ENCODE data around the gene PTPRCAP.
A peak's percentile ranks its signal among the peaks of the same experiment; 100 is the strongest.

The PTPRCAP gene

GRCh38 chr11:67400251-67400941 is 37.1 kb downstream of the PTPRCAP start:
- Histone ChIP-seq H3K36me3 (ENCODE audit: control insufficient read depth, low read depth, low read length) (peaks cover 24% of the 10 kb centered on the region), H3K27ac (ENCODE audit: low read length) (no peak overlapping the region), H3K9me3 (ENCODE audit: control insufficient read depth, low read depth, low read length) (no peaks in the 10 kb centered on the region), H3K27me3 (ENCODE audit: control insufficient read depth, insufficient read depth, low read length) (no peaks in the 10 kb centered on the region), H3K4me3 (ENCODE audit: low read length) (peak overlapping the region; percentile 71), H3K9ac (ENCODE audit: low read length) (peak overlapping the region; percentile 67), H3K4me1 (ENCODE audit: control insufficient read depth, low read depth, low read length) (peaks cover 5% of the 10 kb centered on the region)

- Histone ChIP-seq H3K36me3 (ENCODE audit: control insufficient read depth, low read depth, low read length) (peaks cover 24% of the 10 kb centered on the region), H3K4me1 (ENCODE audit: control insufficient read depth, low read depth, low read length) (peaks cover 5% of the 10 kb centered on the region), H3K27me3 (ENCODE audit: control insufficient read depth, insufficient read depth, low read length) (no peaks in the 10 kb centered on the region), H3K9me3 (ENCODE audit: control insufficient read depth, low read depth, low read length) (no peaks in the 10 kb centered on the region), H3K9ac (ENCODE audit: low read length) (no peak overlapping the region), H3K27ac (ENCODE audit: low read length) (no peak overlapping the region), H3K4me3 (ENCODE audit: low read length) (no peak overlapping the region)
Observed at GRCh38 chr11:67398661-67399563, 38.6 kb downstream of the PTPRCAP start.

GRCh38 chr11:67397986-67398660 is 39.4 kb downstream of the PTPRCAP start:
- Histone ChIP-seq H3K36me3 (ENCODE audit: control insufficient read depth, low read depth, low read length) (peaks cover 24% of the 10 kb centered on the region), H3K9ac (ENCODE audit: low read length) (no peak overlapping the region), H3K4me1 (ENCODE audit: control insufficient read depth, low read depth, low read length) (peaks cover 5% of the 10 kb centered on the region), H3K4me3 (ENCODE audit: low read length) (no peak overlapping the region), H3K27ac (ENCODE audit: low read length) (no peak overlapping the region), H3K27me3 (ENCODE audit: control insufficient read depth, insufficient read depth, low read length) (no peaks in the 10 kb centered on the region), H3K9me3 (ENCODE audit: control insufficient read depth, low read depth, low read length) (no peaks in the 10 kb centered on the region)

GRCh38 chr11:67397536-67397935 is 39.9 kb downstream of the PTPRCAP start:
- peaks cover under 1% of the 10 kb centered on the region for H3K27me3 ChIP-seq (ENCODE audit: control insufficient read depth, insufficient read depth, low read length)
- no peak overlapping the region for H3K4me3 ChIP-seq (ENCODE audit: low read length)
- H3K9me3 ChIP-seq (ENCODE audit: control insufficient read depth, low read depth, low read length) = no peaks in the 10 kb centered on the region
- H3K4me1 ChIP-seq (ENCODE audit: control insufficient read depth, low read depth, low read length) = peaks cover 5% of the 10 kb centered on the region
- no peak overlapping the region for H3K27ac ChIP-seq (ENCODE audit: low read length)
- no peak overlapping the region for H3K9ac ChIP-seq (ENCODE audit: low read length)
- peaks cover 24% of the 10 kb centered on the region for H3K36me3 ChIP-seq (ENCODE audit: control insufficient read depth, low read depth, low read length)

GRCh38 chr11:67396587-67397389 is 40.7 kb downstream of the PTPRCAP start:
- Histone ChIP-seq H3K27me3 (ENCODE audit: control insufficient read depth, insufficient read depth, low read length) (peaks cover 5% of the 10 kb centered on the region), H3K4me1 (ENCODE audit: control insufficient read depth, low read depth, low read length) (no peaks in the 10 kb centered on the region), H3K27ac (ENCODE audit: low read length) (no peak overlapping the region), H3K36me3 (ENCODE audit: control insufficient read depth, low read depth, low read length) (peaks cover 24% of the 10 kb centered on the region), H3K4me3 (ENCODE audit: low read length) (no peak overlapping the region), H3K9me3 (ENCODE audit: control insufficient read depth, low read depth, low read length) (no peaks in the 10 kb centered on the region), H3K9ac (ENCODE audit: low read length) (no peak overlapping the region)

GRCh38 chr11:67396259-67396581 is 41.3 kb downstream of the PTPRCAP start:
- Histone ChIP-seq H3K9ac (ENCODE audit: low read length) (no peak overlapping the region), H3K4me1 (ENCODE audit: control insufficient read depth, low read depth, low read length) (no peaks in the 10 kb centered on the region), H3K27ac (ENCODE audit: low read length) (no peak overlapping the region), H3K9me3 (ENCODE audit: control insufficient read depth, low read depth, low read length) (no peaks in the 10 kb centered on the region), H3K36me3 (ENCODE audit: control insufficient read depth, low read depth, low read length) (peaks cover 24% of the 10 kb centered on the region), H3K27me3 (ENCODE audit: control insufficient read depth, insufficient read depth, low read length) (peaks cover 5% of the 10 kb centered on the region), H3K4me3 (ENCODE audit: low read length) (no peak overlapping the region)

GRCh38 chr11:67395555-67396258 is 41.8 kb downstream of the PTPRCAP start:
- Histone ChIP-seq H3K27me3 (ENCODE audit: control insufficient read depth, insufficient read depth, low read length) (peaks cover 5% of the 10 kb centered on the region), H3K4me3 (ENCODE audit: low read length) (no peak overlapping the region), H3K4me1 (ENCODE audit: control insufficient read depth, low read depth, low read length) (no peaks in the 10 kb centered on the region), H3K27ac (ENCODE audit: low read length) (no peak overlapping the region), H3K36me3 (ENCODE audit: control insufficient read depth, low read depth, low read length) (peaks cover 24% of the 10 kb centered on the region), H3K9me3 (ENCODE audit: control insufficient read depth, low read depth, low read length) (no peaks in the 10 kb centered on the region), H3K9ac (ENCODE audit: low read length) (no peak overlapping the region)

GRCh38 chr11:67393990-67394389 is 43.5 kb downstream of the PTPRCAP start:
- H3K27me3 ChIP-seq (ENCODE audit: control insufficient read depth, insufficient read depth, low read length) = peaks cover 5% of the 10 kb centered on the region
- no peaks in the 10 kb centered on the region for H3K4me1 ChIP-seq (ENCODE audit: control insufficient read depth, low read depth, low read length)
- H3K4me3 ChIP-seq (ENCODE audit: low read length) = no peak overlapping the region
- no peak overlapping the region for H3K27ac ChIP-seq (ENCODE audit: low read length)
- peaks cover 19% of the 10 kb centered on the region for H3K36me3 ChIP-seq (ENCODE audit: control insufficient read depth, low read depth, low read length)
- no peak overlapping the region for H3K9ac ChIP-seq (ENCODE audit: low read length)
- no peaks in the 10 kb centered on the region for H3K9me3 ChIP-seq (ENCODE audit: control insufficient read depth, low read depth, low read length)

- Histone ChIP-seq H3K9ac (ENCODE audit: low read length) (no peak overlapping the region), H3K4me3 (ENCODE audit: low read length) (no peak overlapping the region), H3K36me3 (ENCODE audit: control insufficient read depth, low read depth, low read length) (peaks cover 14% of the 10 kb centered on the region)
Observed at GRCh38 chr11:67393437-67393836, 44.0 kb downstream of the PTPRCAP start.

GRCh38 chr11:67392183-67392715 is 45.2 kb downstream of the PTPRCAP start:
- peaks cover 5% of the 10 kb centered on the region for H3K27me3 ChIP-seq (ENCODE audit: control insufficient read depth, insufficient read depth, low read length)
- H3K4me3 ChIP-seq (ENCODE audit: low read length) = peak overlapping the region; percentile 67
- H3K36me3 ChIP-seq (ENCODE audit: control insufficient read depth, low read depth, low read length) = peaks cover 3% of the 10 kb centered on the region
- H3K4me1 ChIP-seq (ENCODE audit: control insufficient read depth, low read depth, low read length) = no peaks in the 10 kb centered on the region
- H3K27ac ChIP-seq (ENCODE audit: low read length) = no peak overlapping the region
- H3K9ac ChIP-seq (ENCODE audit: low read length) = peak overlapping the region; percentile 62
- no peaks in the 10 kb centered on the region for H3K9me3 ChIP-seq (ENCODE audit: control insufficient read depth, low read depth, low read length)

More at GRCh38 chr11:67393437-67393836, 44.0 kb downstream of the PTPRCAP start:
- H3K27ac ChIP-seq (ENCODE audit: low read length) = no peak overlapping the region
- no peaks in the 10 kb centered on the region for H3K9me3 ChIP-seq (ENCODE audit: control insufficient read depth, low read depth, low read length)
- peaks cover 5% of the 10 kb centered on the region for H3K27me3 ChIP-seq (ENCODE audit: control insufficient read depth, insufficient read depth, low read length)
- no peaks in the 10 kb centered on the region for H3K4me1 ChIP-seq (ENCODE audit: control insufficient read depth, low read depth, low read length)
